Kidney epithelial cell (primary cell): Measurements from ENCODE around the gene CMTM4. TPM values are rescaled to one million over a fixed set of nuclear protein-coding genes. Genes with fewer than 3 reads are reported as not detected.

Experiments
- DNase-seq: peaks from one replicate; pipeline ENCODE4 v3.0.0-alpha.2; 2010; ENCODE audit warnings: low read depth
- H3K27me3 ChIP-seq: 2 replicates; pipeline ENCODE4 v1.6.0; 2011; ENCODE audit warnings: low read length; ENCODE audit not compliant: control insufficient read depth, insufficient read depth
- H3K36me3 ChIP-seq: 2 replicates; pipeline ENCODE4 v1.5.1; 2011; ENCODE audit warnings: low read length; ENCODE audit not compliant: control insufficient read depth, insufficient read depth
- H3K4me3 ChIP-seq: 2 replicates; pipeline ENCODE4 v1.5.1; 2011; ENCODE audit warnings: low read depth, mild to moderate bottlenecking, control low read depth, low read length
- CTCF ChIP-seq: IDR thresholded peaks from 2 replicates; pipeline ENCODE4 v1.5.1; 2011; ENCODE audit warnings: mild to moderate bottlenecking, moderate library complexity, low read length, control low read depth, inconsistent platforms; ENCODE audit not compliant: insufficient read depth, poor library complexity, severe bottlenecking
- total RNA-seq: library from RNA; depleted of rRNA; stranded (reverse); fragments of >200 nt; gene quantifications from 2 replicates; pipeline ENCODE4 v1.2.3, GENCODE V29; 2015

The CMTM4 gene
- total RNA-seq, 1 donor from 2014 or later, result 75.2 TPM

GRCh38 chr16:66581246-66581952 is 115.1 kb downstream of the CMTM4 start:
- no peak for TF ChIP-seq CTCF
- no peak overlapping the region for H3K4me3 ChIP-seq
- H3K27me3 ChIP-seq, result peaks cover 16% of the 10 kb centered on the region
- H3K36me3 ChIP-seq, result no peaks in the 10 kb centered on the region
- no peak for DNase-seq

- H3K36me3 ChIP-seq, result no peaks in the 10 kb centered on the region
- peaks cover 16% of the 10 kb centered on the region for H3K27me3 ChIP-seq
- TF ChIP-seq CTCF, result peak; percentile 19
- no peak overlapping the region for H3K4me3 ChIP-seq
- peak; percentile 61 for DNase-seq
Observed at GRCh38 chr16:66580605-66581209, 115.8 kb downstream of the CMTM4 start.

GRCh38 chr16:66578651-66579531 is 117.7 kb downstream of the CMTM4 start, which contains the start of gene CMTM2:
TSS of gene CMTM2 (plus strand) at chr16:66579463. CDS start at chr16:66579608, 145 bp downstream.
- Histone ChIP-seq H3K36me3 (no peaks in the 10 kb centered on the region), H3K4me3 (peak within 1 kb of the TSS; percentile 19), H3K27me3 (peaks cover 16% of the 10 kb centered on the region)
- no peak for DNase-seq
- no peak for TF ChIP-seq CTCF

- DNase-seq, result no peak
- Histone ChIP-seq H3K27me3 (peaks cover 16% of the 10 kb centered on the region), H3K4me3 (no peak overlapping the region), H3K36me3 (no peaks in the 10 kb centered on the region)
- no peak for TF ChIP-seq CTCF
Observed at GRCh38 chr16:66576296-66576695, 120.2 kb downstream of the CMTM4 start.

- no peak for DNase-seq
- no peaks in the 10 kb centered on the region for H3K36me3 ChIP-seq
Observed at GRCh38 chr16:66575060-66575459, 121.5 kb downstream of the CMTM4 start.

More at GRCh38 chr16:66575060-66575459, 121.5 kb downstream of the CMTM4 start:
- H3K27me3 ChIP-seq, result peaks cover 16% of the 10 kb centered on the region
- no peak overlapping the region for H3K4me3 ChIP-seq
- TF ChIP-seq CTCF, result no peak
